Heart left ventricle (tissue), 13 donors: Measurements from ENCODE around the gene PEG3.

Experiments used
- POLR2A ChIP-seq, 2 donors: fragments of 450-650 bp; IDR thresholded peaks; one replicate each; pipeline ENCODE4 v1.6.1; 2017; ENCODE audit warnings: antibody characterized with exemption in 2 of 2, mild to moderate bottlenecking in 2 of 2, moderate library complexity in 2 of 2
- TF ChIP-seq, protein P1 (sequence below), 12 donors: fragments of 200-600 bp; sonication (generic) in 4 of 12; IDR thresholded peaks; one replicate each; pipeline versions ENCODE4 v1.5.0 to v1.8.0; 2018 to 2022; ENCODE audit warnings: antibody characterized with exemption in 12 of 12, mild to moderate bottlenecking in 5 of 12
- donor health status: ischemic (EF 13 %, LVEDD 7.1; RV severe dilation, severe dysfunction).
- donor health status: DM: no; HTN: yes; CAD: no.
- donor health status: DM: no; HTN: no; CAD: no.
- donor health status: ischemic (EF 25% LVEDD 6.9; RV normal size, moderate dysfunction).
- donor health status: ischemic (EF 25% LVEDD 5.7; RV mildly dilated, moderate dysfunction).
- donor health status: ischemic (EF 35%, LVEDD 5.7; RV mildly dilated, moderate dysfunction).
- donor health status: nonischemic (EF 11% LVEDD 7.7; RV severe dilation, severe dysfunction).
- donor health status: DM: yes; HTN: yes; CAD: no.
- donor health status: PGD.
- donor health status: ischemic (EF 29% LVEDD 5.4; RV normal size, mild dysfunction).
- donor health status: nonischemic (EF 23%, LVEDD 6.1; RV moderate dilation, normal function).

DNA sequence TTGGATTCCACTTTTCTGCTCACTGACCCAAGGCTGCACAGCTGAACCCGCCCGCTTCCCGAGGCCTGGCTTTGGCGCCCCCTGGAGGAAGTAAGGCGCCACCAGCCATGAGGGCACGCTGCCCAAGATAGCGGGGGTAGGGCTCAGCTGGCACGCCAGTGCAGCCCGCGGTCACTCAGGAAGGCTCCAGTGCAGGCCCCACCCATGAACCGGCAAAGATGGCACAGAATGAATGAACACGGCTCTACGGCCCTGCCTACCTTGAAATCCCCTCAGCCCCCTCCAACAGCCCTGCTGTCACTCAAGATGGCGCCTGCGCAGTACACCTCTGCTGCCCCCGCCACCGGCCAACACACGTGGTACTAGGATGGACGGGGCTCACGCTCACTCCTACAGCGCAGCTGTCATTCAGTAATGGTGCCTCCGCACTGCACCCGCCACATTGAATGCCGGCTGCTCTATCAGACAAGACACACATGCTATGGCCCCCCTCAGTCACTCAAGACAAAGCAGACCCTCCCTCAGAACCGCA, 3.0 kb downstream of the PEG3 start:
- TF ChIP-seq, protein P1, sequence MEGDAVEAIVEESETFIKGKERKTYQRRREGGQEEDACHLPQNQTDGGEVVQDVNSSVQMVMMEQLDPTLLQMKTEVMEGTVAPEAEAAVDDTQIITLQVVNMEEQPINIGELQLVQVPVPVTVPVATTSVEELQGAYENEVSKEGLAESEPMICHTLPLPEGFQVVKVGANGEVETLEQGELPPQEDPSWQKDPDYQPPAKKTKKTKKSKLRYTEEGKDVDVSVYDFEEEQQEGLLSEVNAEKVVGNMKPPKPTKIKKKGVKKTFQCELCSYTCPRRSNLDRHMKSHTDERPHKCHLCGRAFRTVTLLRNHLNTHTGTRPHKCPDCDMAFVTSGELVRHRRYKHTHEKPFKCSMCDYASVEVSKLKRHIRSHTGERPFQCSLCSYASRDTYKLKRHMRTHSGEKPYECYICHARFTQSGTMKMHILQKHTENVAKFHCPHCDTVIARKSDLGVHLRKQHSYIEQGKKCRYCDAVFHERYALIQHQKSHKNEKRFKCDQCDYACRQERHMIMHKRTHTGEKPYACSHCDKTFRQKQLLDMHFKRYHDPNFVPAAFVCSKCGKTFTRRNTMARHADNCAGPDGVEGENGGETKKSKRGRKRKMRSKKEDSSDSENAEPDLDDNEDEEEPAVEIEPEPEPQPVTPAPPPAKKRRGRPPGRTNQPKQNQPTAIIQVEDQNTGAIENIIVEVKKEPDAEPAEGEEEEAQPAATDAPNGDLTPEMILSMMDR (IDR thresholded peaks at IDR 0.05): peak; percentile 44 to 73 (median 58)
- no peak for TF ChIP-seq POLR2A (IDR thresholded peaks at IDR 0.05)
